ENCODE measurements around the gene ARMC9.

The ARMC9 gene

DNA sequence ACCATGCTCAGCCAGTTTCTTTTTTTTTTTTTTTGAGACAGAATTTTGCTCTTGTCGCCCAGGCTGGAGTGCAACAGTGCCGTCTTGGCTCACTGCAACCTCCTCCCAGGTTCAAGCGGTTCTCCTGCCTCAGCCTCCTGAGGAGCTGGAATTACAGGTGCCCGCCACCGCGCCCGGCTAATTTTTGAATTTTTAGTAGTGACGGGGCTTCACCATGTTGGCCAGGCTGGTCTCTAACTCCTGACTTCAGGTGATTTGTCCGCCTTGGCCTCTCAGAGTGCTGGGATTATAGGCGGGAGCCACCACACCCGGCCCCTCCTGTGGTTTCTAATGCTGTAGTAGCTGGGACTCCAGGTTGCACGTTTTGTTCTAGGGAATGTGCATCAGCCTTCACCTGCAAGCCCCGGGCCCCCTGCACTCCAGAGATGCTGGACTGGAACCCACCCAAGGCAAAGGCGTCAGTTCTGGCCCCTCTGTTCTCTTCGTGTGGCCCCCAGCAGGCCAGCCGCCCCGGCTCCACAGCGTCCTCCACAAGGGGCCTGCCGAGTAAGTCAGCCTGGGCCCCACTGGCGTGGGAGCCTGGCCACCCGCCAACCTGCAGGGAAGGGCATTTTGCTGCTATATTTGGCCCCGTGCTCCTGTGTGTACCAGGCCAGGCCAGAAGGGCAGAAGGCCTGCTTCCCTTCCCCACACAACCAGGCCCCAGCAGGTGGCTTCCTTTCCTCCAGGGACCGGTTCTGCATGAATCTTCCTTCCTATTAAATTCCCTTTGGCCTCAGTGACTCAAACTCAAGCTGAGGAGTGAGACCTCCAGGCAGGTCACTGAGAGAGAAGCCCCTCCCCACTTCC, 171.4 kb downstream of the ARMC9 start:
- TF ChIP-seq, protein P1, sequence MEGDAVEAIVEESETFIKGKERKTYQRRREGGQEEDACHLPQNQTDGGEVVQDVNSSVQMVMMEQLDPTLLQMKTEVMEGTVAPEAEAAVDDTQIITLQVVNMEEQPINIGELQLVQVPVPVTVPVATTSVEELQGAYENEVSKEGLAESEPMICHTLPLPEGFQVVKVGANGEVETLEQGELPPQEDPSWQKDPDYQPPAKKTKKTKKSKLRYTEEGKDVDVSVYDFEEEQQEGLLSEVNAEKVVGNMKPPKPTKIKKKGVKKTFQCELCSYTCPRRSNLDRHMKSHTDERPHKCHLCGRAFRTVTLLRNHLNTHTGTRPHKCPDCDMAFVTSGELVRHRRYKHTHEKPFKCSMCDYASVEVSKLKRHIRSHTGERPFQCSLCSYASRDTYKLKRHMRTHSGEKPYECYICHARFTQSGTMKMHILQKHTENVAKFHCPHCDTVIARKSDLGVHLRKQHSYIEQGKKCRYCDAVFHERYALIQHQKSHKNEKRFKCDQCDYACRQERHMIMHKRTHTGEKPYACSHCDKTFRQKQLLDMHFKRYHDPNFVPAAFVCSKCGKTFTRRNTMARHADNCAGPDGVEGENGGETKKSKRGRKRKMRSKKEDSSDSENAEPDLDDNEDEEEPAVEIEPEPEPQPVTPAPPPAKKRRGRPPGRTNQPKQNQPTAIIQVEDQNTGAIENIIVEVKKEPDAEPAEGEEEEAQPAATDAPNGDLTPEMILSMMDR (IDR thresholded peaks at IDR 0.05; ENCODE audit: insufficient read depth, missing control alignments): no peak
- DNase-seq (ENCODE audit: insufficient read length, low spot score): no peak
- no peak for FAIRE-seq

DNA sequence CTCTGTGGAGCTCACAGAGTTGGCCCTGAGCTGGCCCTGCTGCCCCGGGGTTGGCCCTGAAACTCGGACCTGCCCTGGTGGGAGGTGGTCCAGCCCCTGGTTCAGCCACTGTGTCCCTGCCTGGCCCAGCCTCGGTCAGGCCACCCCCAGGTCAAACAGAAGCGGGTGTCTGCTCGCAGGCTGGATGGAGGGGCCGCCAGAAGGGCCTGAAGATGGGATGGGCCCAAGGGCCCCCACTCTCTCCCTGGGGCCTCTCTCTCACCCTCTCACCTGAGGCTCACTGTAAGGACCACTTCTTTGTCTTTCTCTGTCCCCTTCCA, 172.0 kb downstream of the ARMC9 start:
- TF ChIP-seq, protein P1 (IDR thresholded peaks at IDR 0.05; ENCODE audit: insufficient read depth, missing control alignments): no peak
- no peak for FAIRE-seq
- no peak for DNase-seq (ENCODE audit: insufficient read length, low spot score)

DNA sequence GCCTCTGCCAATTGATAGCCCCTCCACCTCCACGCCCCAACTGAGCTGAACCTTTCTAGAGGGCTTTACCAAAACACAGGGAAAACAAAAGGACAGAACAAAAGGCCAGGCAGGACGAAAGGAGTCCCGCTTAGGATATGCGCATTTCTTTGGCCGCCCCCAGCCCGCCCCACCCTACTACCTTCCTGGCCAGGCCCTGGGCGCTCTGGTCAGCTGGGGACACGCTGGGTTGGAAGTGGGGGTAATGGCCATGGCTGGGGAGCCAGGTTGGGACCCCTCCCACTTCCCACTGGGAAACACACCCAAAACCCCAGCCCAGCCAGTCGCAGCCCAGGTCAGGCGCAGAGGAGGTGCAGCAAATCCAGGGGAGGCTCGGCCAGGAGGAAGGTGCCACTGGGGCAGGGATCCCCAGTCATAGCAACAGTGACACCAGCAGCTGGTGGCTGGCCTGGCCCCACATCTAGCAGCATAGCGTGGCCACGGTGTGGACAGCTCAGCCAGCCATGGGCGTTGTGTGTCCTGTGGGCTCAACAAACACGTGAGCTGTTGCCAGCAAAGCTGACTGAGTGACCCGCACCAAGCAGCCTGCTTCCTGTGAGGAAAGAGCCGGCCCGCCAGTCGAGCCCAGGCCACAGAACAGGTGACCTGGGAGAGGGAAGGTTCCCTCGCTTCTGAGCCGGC, 172.5 kb downstream of the ARMC9 start:
- FAIRE-seq (no peak), DNase-seq (ENCODE audit: insufficient read length, low spot score) (no peak)
- TF ChIP-seq, protein P1 (IDR thresholded peaks at IDR 0.05; ENCODE audit: insufficient read depth, missing control alignments): no peak

DNA sequence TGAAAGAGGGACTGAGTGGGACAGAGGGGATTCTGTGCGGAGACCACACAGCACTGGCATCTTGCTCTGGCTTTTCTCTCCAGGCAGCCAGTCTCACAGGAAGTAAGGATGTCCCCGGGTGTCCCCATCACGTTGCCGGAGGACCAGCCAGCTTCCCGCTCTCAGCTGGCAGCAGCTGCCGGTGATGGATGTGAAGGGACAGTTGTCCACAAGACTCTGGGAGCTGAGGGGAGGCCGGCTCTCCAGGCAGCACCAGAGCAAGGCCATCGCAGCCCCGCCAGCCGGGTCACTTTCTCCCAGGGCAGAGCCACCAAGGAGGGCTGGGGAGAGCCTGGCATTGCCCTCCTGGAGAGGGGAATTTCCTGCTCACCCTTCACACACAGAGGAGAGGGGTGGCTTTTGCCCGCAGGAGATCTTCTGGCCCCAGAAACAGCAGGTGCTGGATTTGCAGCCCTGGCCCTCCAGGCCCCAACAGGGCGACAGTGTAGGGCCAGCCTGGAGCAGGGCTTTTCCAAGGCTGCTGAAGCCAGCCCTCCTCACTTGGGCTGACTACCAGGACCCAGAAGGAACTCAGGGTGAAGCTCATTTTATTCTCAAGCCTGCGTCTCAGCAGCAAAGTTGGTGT, 173.1 kb downstream of the ARMC9 start:
- TF ChIP-seq, protein P1 (IDR thresholded peaks at IDR 0.05; ENCODE audit: insufficient read depth, missing control alignments): no peak
- FAIRE-seq: no peak
- no peak for DNase-seq (ENCODE audit: insufficient read length, low spot score)

DNA sequence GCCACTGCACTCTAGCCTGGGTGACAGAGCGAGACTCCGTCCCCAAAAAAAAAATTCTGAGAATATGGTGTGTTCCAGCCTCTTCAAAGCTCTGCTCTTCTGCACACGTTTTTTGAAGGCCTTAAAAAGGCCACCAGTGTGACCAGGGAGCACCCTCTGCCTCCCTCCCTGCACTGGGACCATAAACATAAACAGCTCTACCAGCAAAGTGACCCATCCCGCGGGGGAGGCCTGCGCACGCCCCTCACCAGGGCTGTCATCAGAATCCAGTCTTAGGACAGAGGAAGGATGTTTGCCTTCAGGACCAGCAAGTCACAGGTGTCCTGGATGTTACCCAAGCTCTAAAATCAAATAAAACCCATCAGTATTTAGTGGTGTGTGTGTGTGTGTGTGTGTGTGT, 173.9 kb downstream of the ARMC9 start:
- FAIRE-seq (no peak), DNase-seq (ENCODE audit: insufficient read length, low spot score) (no peak)
- TF ChIP-seq, protein P1 (IDR thresholded peaks at IDR 0.05; ENCODE audit: insufficient read depth, missing control alignments): no peak

DNA sequence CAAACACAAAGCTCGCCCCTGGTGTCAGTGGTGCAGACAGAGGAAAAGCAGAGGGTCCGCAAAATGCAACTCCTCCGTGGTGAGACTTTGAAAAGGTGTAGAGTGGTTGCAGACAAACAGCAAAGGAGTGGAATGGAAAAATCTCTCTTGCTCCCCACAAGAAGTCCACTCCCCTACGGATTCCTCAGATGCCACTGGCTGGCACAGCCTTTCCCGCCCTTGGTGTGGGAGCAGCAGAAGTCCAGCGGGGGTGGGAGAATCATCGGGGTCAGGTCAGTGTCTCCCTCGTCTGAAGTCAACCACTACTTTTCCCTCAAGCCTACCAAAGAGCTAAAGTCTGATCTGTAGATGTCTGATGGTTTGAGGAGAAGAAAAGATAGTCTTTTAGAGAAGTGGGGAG, 174.8 kb downstream of the ARMC9 start:
- TF ChIP-seq, protein P1 (IDR thresholded peaks at IDR 0.05; ENCODE audit: insufficient read depth, missing control alignments): no peak
- no peak for DNase-seq (ENCODE audit: insufficient read length, low spot score)
- FAIRE-seq: no peak

Measured in D721Med (cell line).